ENCODE measurements around the gene GNS. TPM values are rescaled to one million over a fixed set of nuclear protein-coding genes. Genes with fewer than 3 reads are reported as not detected.

The GNS gene
- total and polyA plus RNA-seq, 10 of the 15 experiments (the other 5 are each of a cell fraction or from before 2014, with no cell fraction given): 4.1 to 33.8 (median 19.1) TPM

DNA sequence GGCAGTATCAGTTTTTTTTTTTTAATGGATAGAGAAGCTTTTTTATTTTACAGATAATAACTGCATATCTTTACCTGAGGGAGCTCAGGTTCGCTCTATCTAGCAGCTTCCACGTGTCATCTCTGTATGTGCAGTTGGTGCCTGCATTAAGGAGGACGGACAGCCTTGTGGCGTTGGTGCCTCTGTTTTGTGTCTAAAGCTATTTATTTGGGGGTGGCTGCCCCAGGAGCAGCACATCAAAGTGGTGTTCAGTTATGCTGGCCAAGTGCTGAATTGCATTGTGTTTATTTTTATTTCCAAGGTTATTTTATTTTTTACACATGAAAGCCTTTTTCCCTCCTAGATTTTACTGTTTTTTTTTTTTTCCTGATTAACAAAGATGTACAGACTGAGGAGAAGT is 89.2 kb downstream of the GNS start:
- H3K4me1 ChIP-seq (ENCODE audit: control insufficient read depth, insufficient read depth, low read length): peaks cover 74% of the 10 kb centered on the region
- CTCF ChIA-PET: interaction anchor here (0.6 to 1.7 kb wide), 11 partner anchors 12 to 1231 kb away, joined by 3 to 14 read pairs (median 5); no protein-coding TSS in a partner anchor
- no peaks in the 10 kb centered on the region for H3K9me3 ChIP-seq (replicated peaks; ENCODE audit: control insufficient read depth, insufficient read depth, low read length)
- 0 out of 2 replicates have a peak, but pooled peaks have one; percentile 0 for TF ChIP-seq POLR2A (IDR thresholded peaks at IDR 0.05; ENCODE audit: low read depth, low read length)
- TF ChIP-seq SREBF2 (IDR thresholded peaks at IDR 0.05; ENCODE audit: low read length): no peak
- ATAC-seq (peak; percentile 14), FAIRE-seq (no peak), DNase-seq (ENCODE audit: low read depth, low spot score) (no peak)
- 41% methylated on average over 4 of the region's 4 CpGs for WGBS (ENCODE audit: insufficient coverage, insufficient replicate concordance, low lambda C conversion rate, missing lambda C conversion rate)
- RAD21 ChIA-PET (ENCODE audit: unreplicated experiment): interaction anchor here (0.7 to 2.4 kb wide), 15 partner anchors 9 to 495 kb away, joined by 3 to 19 read pairs (median 5); partner anchors contain the start of gene RASSF3
- H3K9ac ChIP-seq (ENCODE audit: control insufficient read depth, insufficient read depth, low read length): peak overlapping the region; percentile 77
- H4K20me1 ChIP-seq (ENCODE audit: control insufficient read depth, insufficient read depth): no peaks in the 10 kb centered on the region
- SMC1A ChIA-PET (ENCODE audit: uncharacterized antibody, unreplicated experiment): interaction anchor here (0.6 to 7.6 kb wide), 18 partner anchors 9 to 483 kb away, joined by 3 to 62 read pairs (median 5); partner anchors contain the start of gene RASSF3
- BruUV-seq (replicated peaks): no TSS peak
- peak overlapping the region; percentile 74 for H3K4me3 ChIP-seq
- H2AFZ ChIP-seq (ENCODE audit: control insufficient read depth, low read depth, low read length): no peak overlapping the region
- in situ Hi-C loops (cut with MboI): no loop called here
- no peaks in the 10 kb centered on the region for H3K27me3 ChIP-seq (replicated peaks in 1 of 2; ENCODE audit: control insufficient read depth in 2 of 2, insufficient read depth in 2 of 2, low read length in 1 of 2)
- peak overlapping the region; percentile 99 for H3K4me2 ChIP-seq (ENCODE audit: control insufficient read depth, insufficient read depth)
- POLR2A ChIA-PET: interaction anchor here (0.5 to 1.7 kb wide), 11 partner anchors 9 to 205 kb away, joined by 4 to 27 read pairs (median 5); partner anchors contain the start of gene RASSF3
- peak overlapping the region; percentile 91 for H3K27ac ChIP-seq (ENCODE audit: control insufficient read depth, insufficient read depth)
- no peaks in the 10 kb centered on the region; a peak in 2 of 4 replicates for H3K36me3 ChIP-seq (ENCODE audit: control insufficient read depth in 2 of 2, insufficient read depth in 2 of 2, low read length in 1 of 2)
- intact Hi-C loops (cut with micrococcal nuclease; ENCODE audit: unreplicated experiment): no loop called here
- peaks cover 96% of the 10 kb centered on the region for H3K79me2 ChIP-seq (ENCODE audit: control insufficient read depth, insufficient read depth, low read length)

DNA sequence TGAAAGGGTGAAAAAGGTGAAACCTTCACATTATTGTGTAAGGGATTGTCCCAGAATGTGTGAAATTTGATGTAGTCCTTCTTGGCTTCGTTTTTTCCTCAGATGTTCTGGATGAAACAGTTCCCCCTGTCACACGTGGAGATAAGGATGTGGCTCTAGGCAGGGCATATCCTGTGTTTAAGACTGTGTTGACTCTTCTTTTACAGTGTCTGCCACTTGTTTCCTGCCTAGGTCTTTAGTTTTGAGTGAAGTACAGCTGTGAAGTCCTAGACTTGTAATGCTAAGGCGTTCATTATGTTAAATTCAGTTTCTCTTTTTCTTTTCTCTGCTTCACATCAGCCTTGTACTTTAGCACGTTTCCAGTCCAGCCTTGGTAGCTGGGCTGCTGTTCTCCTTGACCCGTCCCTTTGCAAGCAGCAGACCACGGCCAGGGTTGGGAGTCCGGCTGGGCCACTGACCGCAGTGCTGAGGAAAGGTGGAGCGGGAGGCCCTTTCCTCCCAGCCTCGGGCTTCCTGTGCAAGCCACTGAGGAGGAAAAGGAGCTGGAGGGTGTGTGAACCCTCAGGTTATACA is 89.8 kb downstream of the GNS start:
- in situ Hi-C loops (cut with MboI): no loop called here
- Histone ChIP-seq H3K9me3 (replicated peaks; ENCODE audit: control insufficient read depth, insufficient read depth, low read length) (no peaks in the 10 kb centered on the region), H4K20me1 (ENCODE audit: control insufficient read depth, insufficient read depth) (no peaks in the 10 kb centered on the region), H3K27me3 (replicated peaks in 1 of 2; ENCODE audit: control insufficient read depth in 2 of 2, insufficient read depth in 2 of 2, low read length in 1 of 2) (no peaks in the 10 kb centered on the region), H3K4me3 (peak overlapping the region; percentile 74), H3K79me2 (ENCODE audit: control insufficient read depth, insufficient read depth, low read length) (peaks cover 96% of the 10 kb centered on the region), H3K4me1 (ENCODE audit: control insufficient read depth, insufficient read depth, low read length) (peaks cover 77% of the 10 kb centered on the region), H2AFZ (ENCODE audit: control insufficient read depth, low read depth, low read length) (peak overlapping the region; percentile 62), H3K27ac (ENCODE audit: control insufficient read depth, insufficient read depth) (peak overlapping the region; percentile 91), H3K36me3 (ENCODE audit: control insufficient read depth in 2 of 2, insufficient read depth in 2 of 2, low read length in 1 of 2) (no peaks in the 10 kb centered on the region; a peak in 2 of 4 replicates), H3K4me2 (ENCODE audit: control insufficient read depth, insufficient read depth) (peak overlapping the region; percentile 99), H3K9ac (ENCODE audit: control insufficient read depth, insufficient read depth, low read length) (peak overlapping the region; percentile 77)
- FAIRE-seq: peak; percentile 91
- ChIA-PET RAD21 (ENCODE audit: unreplicated experiment) (interaction anchor here (0.7 to 2.4 kb wide), 18 partner anchors 8 to 495 kb away, joined by 3 to 19 read pairs (median 4); partner anchors contain the start of gene RASSF3), SMC1A (ENCODE audit: uncharacterized antibody, unreplicated experiment) (interaction anchor here (0.6 to 7.6 kb wide), 20 partner anchors 9 to 484 kb away, joined by 3 to 62 read pairs (median 4); partner anchors contain the start of gene RASSF3), POLR2A (interaction anchor here (0.5 to 1.7 kb wide), 13 partner anchors 8 to 1951 kb away, joined by 3 to 27 read pairs (median 6); partner anchors contain the start of gene RASSF3), CTCF (interaction anchor here (0.6 to 2.1 kb wide), 11 partner anchors 8 to 120 kb away, joined by 3 to 14 read pairs (median 5); no protein-coding TSS in a partner anchor)
- no TSS peak for BruUV-seq (replicated peaks)
- peak; percentile 73 for DNase-seq (ENCODE audit: low read depth, low spot score)
- WGBS (ENCODE audit: insufficient coverage, insufficient replicate concordance, low lambda C conversion rate, missing lambda C conversion rate): under 1% methylated on average over 10 of the region's 10 CpGs
- ATAC-seq: peak; percentile 82
- intact Hi-C loops (cut with micrococcal nuclease; ENCODE audit: unreplicated experiment): loop anchor here (2.0 to 5.0 kb wide), 2 partner anchors 49 to 57 kb away; partner anchors contain the start of gene RASSF3
- TF ChIP-seq TBL1XR1 (IDR thresholded peaks at IDR 0.05; ENCODE audit: low read depth, low read length) (no peak), FOXK2 (IDR thresholded peaks at IDR 0.05) (no peak), ASH2L (IDR thresholded peaks at IDR 0.05; ENCODE audit: borderline replicate concordance, low read depth) (no peak)
- TF ChIP-seq, protein P1, sequence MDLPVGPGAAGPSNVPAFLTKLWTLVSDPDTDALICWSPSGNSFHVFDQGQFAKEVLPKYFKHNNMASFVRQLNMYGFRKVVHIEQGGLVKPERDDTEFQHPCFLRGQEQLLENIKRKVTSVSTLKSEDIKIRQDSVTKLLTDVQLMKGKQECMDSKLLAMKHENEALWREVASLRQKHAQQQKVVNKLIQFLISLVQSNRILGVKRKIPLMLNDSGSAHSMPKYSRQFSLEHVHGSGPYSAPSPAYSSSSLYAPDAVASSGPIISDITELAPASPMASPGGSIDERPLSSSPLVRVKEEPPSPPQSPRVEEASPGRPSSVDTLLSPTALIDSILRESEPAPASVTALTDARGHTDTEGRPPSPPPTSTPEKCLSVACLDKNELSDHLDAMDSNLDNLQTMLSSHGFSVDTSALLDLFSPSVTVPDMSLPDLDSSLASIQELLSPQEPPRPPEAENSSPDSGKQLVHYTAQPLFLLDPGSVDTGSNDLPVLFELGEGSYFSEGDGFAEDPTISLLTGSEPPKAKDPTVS (IDR thresholded peaks at IDR 0.05; ENCODE audit: low read depth, low read length): no peak
- TF ChIP-seq, protein P2, sequence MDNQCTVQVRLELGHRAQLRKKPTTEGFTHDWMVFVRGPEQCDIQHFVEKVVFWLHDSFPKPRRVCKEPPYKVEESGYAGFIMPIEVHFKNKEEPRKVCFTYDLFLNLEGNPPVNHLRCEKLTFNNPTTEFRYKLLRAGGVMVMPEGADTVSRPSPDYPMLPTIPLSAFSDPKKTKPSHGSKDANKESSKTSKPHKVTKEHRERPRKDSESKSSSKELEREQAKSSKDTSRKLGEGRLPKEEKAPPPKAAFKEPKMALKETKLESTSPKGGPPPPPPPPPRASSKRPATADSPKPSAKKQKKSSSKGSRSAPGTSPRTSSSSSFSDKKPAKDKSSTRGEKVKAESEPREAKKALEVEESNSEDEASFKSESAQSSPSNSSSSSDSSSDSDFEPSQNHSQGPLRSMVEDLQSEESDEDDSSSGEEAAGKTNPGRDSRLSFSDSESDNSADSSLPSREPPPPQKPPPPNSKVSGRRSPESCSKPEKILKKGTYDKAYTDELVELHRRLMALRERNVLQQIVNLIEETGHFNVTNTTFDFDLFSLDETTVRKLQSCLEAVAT (IDR thresholded peaks at IDR 0.05): no peak
- TF ChIP-seq, protein P3, sequence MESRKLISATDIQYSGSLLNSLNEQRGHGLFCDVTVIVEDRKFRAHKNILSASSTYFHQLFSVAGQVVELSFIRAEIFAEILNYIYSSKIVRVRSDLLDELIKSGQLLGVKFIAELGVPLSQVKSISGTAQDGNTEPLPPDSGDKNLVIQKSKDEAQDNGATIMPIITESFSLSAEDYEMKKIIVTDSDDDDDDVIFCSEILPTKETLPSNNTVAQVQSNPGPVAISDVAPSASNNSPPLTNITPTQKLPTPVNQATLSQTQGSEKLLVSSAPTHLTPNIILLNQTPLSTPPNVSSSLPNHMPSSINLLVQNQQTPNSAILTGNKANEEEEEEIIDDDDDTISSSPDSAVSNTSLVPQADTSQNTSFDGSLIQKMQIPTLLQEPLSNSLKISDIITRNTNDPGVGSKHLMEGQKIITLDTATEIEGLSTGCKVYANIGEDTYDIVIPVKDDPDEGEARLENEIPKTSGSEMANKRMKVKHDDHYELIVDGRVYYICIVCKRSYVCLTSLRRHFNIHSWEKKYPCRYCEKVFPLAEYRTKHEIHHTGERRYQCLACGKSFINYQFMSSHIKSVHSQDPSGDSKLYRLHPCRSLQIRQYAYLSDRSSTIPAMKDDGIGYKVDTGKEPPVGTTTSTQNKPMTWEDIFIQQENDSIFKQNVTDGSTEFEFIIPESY (IDR thresholded peaks at IDR 0.05): no peak
- TF ChIP-seq, protein P4, sequence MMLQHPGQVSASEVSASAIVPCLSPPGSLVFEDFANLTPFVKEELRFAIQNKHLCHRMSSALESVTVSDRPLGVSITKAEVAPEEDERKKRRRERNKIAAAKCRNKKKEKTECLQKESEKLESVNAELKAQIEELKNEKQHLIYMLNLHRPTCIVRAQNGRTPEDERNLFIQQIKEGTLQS (IDR thresholded peaks at IDR 0.05; ENCODE audit: borderline replicate concordance, extremely low read depth, low read depth, low read length): no peak

All from GM12878 (cell line).